Suppressor macrophage (primary cell): ENCODE measurements around the gene THAP2.
"Not testable (repeated sequence)": the region's sequence is repeated elsewhere in the genome, so short reads cannot be mapped to it uniquely, and the experiment has no call there.

Experiments used
- DNase-seq, 4 experiments: peaks; one replicate each; pipeline ENCODE4 v3.0.0-alpha.2; 2020 to 2022

The THAP2 gene

DNA sequence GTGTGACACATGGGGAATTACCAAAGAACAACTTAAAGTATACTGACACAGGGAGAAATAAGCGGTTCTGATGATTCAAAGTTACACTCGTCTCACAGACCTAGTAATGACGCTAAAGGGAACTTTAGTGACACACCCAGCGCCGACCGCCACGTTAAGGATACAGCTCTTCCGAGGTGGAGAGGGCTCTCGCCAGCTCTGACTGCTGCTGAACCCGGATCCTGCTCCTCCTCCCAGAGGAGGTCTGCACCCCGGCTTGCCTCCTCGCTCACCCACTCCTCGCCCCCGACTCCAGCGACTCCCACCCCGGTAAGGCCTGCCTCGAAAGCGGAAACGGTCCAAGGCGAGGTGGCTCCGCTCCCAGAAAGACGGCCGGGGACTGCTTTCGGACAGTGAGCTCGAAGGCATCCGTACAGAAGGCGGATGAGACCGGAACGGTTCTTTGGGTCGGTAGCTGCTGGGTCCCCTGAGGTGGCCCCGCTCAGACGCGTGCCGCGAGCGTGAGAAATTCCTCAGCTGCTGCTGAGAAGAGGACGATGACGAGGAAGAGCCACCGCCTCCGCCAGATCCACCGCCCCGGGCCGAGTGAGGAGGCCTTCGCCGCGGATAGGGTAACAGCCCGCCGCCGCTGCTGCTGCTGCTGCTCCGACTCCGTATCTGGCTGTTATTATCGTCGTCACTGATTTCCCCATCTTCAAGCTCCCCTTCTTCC, 1.1 kb upstream of the THAP2 start:
- peak; percentile 82 to 92 (median 87) for DNase-seq

- DNase-seq = peak; percentile 22 to 53 (median 41)
Observed at GRCh38 chr12:71664411-71665089, 449 bp downstream of the THAP2 start.

DNA sequence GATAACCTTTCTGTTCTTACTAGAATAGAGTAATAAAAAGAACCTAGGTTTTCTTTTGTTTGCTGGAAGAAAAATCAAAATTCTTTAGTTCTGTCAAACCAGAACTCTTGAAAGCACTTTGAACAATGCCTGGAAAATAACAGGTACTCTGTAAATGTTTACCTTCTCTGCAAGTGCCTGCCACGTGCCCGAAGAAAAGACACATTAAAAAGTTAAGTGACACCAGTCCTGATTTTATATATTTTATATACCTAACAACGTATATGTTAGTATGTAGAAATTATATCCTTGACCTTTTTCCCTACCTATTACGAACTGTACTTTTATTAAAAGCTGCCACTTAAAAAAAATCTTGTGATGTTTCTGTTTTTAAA, 976 bp downstream of the THAP2 start:
- no peak for DNase-seq

GRCh38 chr12:71666259-71666658, 2.2 kb downstream of the THAP2 start:
- DNase-seq = no peak

- no peak for DNase-seq
Observed at GRCh38 chr12:71671311-71671710, 7.2 kb downstream of the THAP2 start.

DNA sequence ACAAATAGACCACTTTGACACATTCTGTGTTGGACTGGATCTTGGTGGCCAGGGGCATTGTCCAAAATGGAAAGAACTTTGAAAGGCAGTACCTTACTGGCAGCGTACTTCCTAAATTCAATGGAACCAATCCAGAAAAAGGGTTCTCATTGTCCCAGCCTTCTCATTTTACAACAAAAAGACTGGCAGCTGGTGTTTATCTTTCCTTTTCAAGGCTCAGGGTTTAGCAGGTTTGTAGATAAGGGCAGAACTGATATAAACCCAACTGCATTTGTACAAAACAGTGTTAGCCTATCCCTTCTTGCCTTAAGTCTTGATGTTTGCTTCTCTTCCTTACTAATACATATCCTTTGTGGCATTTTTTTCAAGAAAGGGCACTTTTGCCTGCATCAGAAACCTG, 7.7 kb downstream of the THAP2 start:
- no peak for DNase-seq

GRCh38 chr12:71682466-71682865, 18.4 kb downstream of the THAP2 start:
- DNase-seq = peak in 1 of 4 experiments; percentile 38

- no peak for DNase-seq
Observed at GRCh38 chr12:71683633-71684032, 19.5 kb downstream of the THAP2 start.

GRCh38 chr12:71684081-71684480, 20.0 kb downstream of the THAP2 start:
- DNase-seq = peak; percentile 3 to 68 (median 50)

DNA sequence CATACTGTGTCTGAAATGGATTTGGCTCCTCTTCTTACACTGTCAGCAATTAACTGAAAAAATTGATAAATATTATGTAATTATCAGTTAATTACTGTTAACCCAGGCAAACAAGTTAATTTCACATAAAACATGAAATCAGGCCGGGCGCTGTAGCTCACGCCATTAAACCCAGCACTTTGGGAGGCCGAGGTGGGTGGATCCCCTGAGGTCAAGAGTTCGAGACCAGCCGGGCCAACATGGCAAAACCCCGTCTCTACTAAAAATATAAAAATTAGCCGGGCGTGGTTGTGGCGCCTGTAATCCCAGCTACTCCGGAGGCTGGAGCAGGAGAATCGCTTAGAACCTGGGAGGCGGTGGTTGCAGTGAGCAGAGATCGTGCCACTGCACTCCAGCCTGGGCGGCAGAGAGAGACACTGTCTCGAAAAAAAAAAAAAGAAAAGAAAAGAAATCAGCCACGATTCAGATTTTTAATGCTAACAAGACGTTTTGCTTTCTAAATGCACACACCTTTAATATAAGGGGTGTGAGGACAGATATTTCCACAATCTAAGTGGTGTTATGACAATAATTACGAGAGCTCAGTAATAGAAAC, 21.3 kb downstream of the THAP2 start:
- no peak for DNase-seq

DNA sequence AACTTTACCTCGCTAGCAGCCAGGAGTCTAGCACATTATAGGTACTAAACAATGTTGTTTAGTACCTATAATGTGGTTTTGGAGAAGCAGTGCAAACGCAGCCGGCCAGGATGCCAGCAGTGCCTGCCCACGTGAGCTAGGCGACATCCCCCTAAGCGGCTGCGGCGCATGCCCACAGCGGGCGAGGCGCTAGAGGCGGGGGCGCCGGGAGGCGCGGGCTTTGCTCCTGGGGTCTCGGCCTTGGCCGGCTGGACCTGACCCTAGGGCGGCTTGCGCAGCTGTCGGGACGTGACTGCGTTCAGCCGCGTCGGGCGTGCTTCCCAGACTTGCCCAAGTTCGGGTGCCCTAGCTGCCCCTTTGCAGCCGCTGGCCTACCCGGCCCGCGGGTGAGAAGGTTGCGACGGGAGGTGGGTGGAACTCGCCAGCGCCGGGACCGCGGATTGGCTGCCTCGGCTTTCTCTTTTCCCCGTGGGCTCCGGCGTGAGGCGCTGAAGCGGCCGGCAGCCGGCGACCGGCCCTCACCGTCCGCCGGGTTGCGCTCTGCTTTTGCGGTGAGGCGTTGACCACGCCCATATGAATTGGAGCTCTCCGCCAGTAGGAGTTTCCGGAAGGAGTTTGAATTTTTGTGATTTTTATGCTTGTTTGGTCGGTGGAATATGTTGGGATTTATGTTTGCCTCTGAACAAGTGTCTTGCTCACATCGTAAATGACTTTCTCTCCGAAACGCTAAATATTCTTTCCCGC, 22.0 kb downstream of the THAP2 start, which contains the start of gene TMEM19:
Gene TMEM19 (plus strand): TSS at position 169 of the 744 bp plus-strand sequence. CDS start 599 bp downstream, outside the sequence.
- peak; percentile 94 to 97 (median 97) for DNase-seq

- DNase-seq = peak in 2 of 4 experiments; percentile 13 to 23
Observed at GRCh38 chr12:71686658-71687025, 22.5 kb downstream of the THAP2 start.

- not testable (repeated sequence) for DNase-seq
Observed at GRCh38 chr12:71687172-71687571, 23.1 kb downstream of the THAP2 start.

GRCh38 chr12:71688961-71689570, 25.0 kb downstream of the THAP2 start:
- no peak for DNase-seq

GRCh38 chr12:71691504-71692129, 27.5 kb downstream of the THAP2 start:
- no peak for DNase-seq

DNA sequence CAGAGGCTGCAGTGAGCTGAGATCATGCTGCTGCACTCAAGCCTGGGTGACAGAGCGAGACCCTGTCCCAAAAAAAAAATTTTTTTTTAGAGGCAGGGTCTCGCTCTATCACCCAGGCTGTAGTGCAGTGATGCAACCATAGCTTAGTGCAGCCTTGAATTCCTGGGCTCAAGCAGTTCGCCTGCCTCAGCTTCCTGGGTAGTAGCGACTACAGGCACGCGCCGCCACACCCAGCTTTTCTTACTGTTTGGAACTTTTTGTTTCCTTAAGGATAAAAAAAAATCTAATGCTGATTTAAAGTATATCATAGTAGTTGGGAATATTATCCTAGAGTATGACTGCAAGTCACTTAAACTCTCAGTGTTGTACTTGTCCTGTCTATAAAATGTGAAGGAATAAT, 29.0 kb downstream of the THAP2 start:
- no peak for DNase-seq

DNA sequence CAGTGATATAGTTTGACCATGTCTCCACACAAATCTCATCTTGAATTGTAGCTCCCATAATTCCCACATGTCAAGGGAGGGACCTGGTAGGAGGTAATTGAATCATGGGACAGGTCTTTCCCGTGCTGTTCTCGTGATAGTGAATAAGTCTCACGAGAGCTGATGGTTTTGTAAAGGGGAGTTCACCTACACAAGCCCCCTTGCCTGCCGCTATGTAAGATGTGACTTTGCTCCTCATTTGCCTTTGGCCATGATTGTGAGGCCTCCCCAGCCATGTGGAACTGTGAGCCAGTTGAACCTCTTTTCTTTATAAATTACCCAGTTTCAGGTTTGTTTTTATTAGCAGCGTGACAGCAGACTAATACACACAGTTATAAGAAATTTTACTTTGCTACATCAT, 29.6 kb downstream of the THAP2 start:
- DNase-seq = not testable (repeated sequence)

DNA sequence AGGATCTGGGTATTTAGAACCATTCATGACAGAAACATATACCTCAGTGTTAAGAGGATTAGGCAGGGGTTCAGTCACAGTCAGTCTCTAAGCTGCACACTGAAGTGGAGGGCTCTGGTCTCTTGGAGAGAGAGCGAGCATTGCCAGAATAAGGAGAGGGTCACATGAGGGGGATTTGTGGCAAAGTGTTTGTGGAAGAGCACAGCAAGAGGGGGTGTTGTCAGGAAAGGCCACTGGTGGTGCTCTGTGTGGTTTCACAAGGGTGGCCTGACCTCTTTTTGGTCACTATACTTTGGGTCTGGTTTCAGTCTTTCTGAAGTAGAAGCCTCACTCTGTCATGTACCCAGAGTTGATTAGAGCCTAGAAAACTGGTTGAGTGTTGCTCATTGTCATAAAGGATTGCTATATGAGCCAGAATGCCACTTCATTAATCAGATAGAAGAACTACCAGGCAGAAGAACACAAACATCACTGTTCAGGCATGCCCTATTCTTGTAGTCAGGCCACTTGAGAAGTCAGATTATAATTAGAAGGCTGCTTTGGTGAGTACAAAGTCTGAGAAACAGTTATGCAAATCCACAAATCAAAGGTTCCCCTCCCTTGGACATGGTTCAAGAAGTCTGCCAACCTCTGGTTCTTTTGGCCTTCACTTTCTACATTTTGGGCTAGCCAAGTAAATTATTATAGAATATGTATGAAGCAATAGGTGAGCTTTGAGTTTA, 30.2 kb downstream of the THAP2 start:
- DNase-seq = no peak

DNA sequence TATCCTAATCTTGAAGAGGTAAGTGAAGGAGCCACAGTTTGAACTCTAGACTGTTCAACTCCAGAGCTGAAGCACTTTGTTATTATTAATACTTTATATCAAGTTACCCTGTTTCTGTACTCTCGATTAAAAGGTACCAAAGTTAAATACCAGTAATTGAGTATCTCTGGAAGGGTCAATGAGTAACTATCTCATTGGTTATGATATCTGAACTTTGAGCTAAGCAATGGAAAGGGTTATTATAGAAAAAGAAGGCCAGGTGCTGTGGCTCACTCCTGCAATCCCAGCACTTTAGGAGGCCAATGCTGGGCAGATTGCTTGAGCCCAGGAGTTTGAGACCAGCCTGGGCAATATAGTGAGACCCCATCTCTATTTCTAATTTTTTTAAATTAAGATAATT, 31.7 kb downstream of the THAP2 start:
- DNase-seq = no peak

- DNase-seq = not testable (repeated sequence)
Observed at GRCh38 chr12:71702181-71702580, 38.1 kb downstream of the THAP2 start.

- DNase-seq = no peak
Observed at GRCh38 chr12:71702590-71702989, 38.5 kb downstream of the THAP2 start.
